ENCODE data around the gene FAM43B.

Gene FAM43B

DNA sequence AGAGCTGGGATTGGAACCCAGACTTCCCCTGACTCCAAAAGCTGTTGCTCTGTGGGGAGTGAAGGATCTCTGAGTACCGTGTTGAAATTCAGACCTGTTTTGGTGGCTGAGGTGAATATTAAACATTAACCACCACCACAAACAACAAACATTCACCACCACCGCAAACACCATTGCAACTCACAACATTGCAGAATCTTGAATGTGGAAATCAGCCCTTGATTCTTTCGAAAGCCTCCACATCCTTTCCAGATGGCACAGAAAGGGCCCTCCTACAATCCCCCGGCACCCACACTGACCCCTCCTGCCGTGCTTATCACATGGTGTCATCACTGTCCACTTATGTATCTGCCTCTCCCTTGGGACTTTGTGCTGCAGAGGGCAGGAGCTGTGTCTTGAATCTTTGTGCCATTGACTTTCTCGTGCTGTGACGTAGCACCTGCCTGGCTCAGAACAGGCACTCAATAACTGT lies 38.0 kb downstream of the FAM43B start:
- H3K36me3 ChIP-seq (ENCODE audit: insufficient read depth, low read length) = no peaks in the 10 kb centered on the region
- H3K27me3 ChIP-seq (ENCODE audit: insufficient read depth, low read length) = peaks cover 4% of the 10 kb centered on the region
- H3K4me1 ChIP-seq (ENCODE audit: insufficient read depth, low read length, severe bottlenecking) = no peaks in the 10 kb centered on the region
- H3K9me2 ChIP-seq (ENCODE audit: low read depth, low read length) = no peaks in the 10 kb centered on the region
- H2AFZ ChIP-seq (ENCODE audit: low read length) = no peak overlapping the region
- TF ChIP-seq EZH2 (IDR thresholded peaks at IDR 0.05; ENCODE audit: borderline replicate concordance, low read length) = no peak
- TF ChIP-seq, protein P1, sequence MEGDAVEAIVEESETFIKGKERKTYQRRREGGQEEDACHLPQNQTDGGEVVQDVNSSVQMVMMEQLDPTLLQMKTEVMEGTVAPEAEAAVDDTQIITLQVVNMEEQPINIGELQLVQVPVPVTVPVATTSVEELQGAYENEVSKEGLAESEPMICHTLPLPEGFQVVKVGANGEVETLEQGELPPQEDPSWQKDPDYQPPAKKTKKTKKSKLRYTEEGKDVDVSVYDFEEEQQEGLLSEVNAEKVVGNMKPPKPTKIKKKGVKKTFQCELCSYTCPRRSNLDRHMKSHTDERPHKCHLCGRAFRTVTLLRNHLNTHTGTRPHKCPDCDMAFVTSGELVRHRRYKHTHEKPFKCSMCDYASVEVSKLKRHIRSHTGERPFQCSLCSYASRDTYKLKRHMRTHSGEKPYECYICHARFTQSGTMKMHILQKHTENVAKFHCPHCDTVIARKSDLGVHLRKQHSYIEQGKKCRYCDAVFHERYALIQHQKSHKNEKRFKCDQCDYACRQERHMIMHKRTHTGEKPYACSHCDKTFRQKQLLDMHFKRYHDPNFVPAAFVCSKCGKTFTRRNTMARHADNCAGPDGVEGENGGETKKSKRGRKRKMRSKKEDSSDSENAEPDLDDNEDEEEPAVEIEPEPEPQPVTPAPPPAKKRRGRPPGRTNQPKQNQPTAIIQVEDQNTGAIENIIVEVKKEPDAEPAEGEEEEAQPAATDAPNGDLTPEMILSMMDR (IDR thresholded peaks at IDR 0.05; ENCODE audit: low read length) = no peak
- no peak overlapping the region for H3K4me2 ChIP-seq (ENCODE audit: low read length)
- H3K79me2 ChIP-seq (ENCODE audit: insufficient read depth, low read length) = no peaks in the 10 kb centered on the region
- no peaks in the 10 kb centered on the region for H3K9me3 ChIP-seq (ENCODE audit: low read length)
- no peaks in the 10 kb centered on the region for H4K20me1 ChIP-seq (ENCODE audit: insufficient read depth, low read length)
- H3F3A ChIP-seq (ENCODE audit: insufficient read depth, low read length) = no peaks in the 10 kb centered on the region
- no peak overlapping the region for H3K27ac ChIP-seq (ENCODE audit: low read depth, low read length, poor library complexity, severe bottlenecking)
- H3K9ac ChIP-seq (ENCODE audit: low read length) = no peak overlapping the region
- H3K4me3 ChIP-seq (ENCODE audit: low read depth, low read length, poor library complexity, severe bottlenecking) = no peak overlapping the region

DNA sequence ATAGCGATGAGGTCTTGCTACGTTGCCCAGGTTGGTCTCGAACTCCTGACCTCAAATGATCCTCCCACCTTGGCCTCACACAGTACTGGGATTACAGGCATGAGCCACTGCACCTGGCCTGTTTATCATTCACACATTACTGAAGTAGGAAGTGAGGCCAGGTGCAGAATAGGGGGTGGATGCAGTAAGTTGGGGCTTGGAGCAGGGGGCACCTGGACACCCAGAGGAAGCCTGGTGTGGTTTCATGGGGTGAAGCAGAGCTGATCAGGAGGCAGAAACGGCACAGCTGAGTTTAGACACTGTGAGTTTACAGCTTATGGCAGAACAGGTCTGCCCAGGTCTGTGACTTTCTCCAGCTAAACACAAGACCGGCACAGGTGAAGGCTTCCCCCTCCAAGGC lies 41.4 kb downstream of the FAM43B start:
- TF ChIP-seq, protein P1 (IDR thresholded peaks at IDR 0.05; ENCODE audit: low read length) = no peak
- no peak for TF ChIP-seq EZH2 (IDR thresholded peaks at IDR 0.05; ENCODE audit: borderline replicate concordance, low read length)
- H4K20me1 ChIP-seq (ENCODE audit: insufficient read depth, low read length) = no peaks in the 10 kb centered on the region
- no peaks in the 10 kb centered on the region for H3K9me3 ChIP-seq (ENCODE audit: low read length)
- H3K27me3 ChIP-seq (ENCODE audit: insufficient read depth, low read length) = no peaks in the 10 kb centered on the region; the same call in 1 of the 2 replicates
- no peak overlapping the region for H2AFZ ChIP-seq (ENCODE audit: low read length)
- no peaks in the 10 kb centered on the region for H3F3A ChIP-seq (ENCODE audit: insufficient read depth, low read length)
- H3K36me3 ChIP-seq (ENCODE audit: insufficient read depth, low read length) = no peaks in the 10 kb centered on the region
- no peaks in the 10 kb centered on the region for H3K4me1 ChIP-seq (ENCODE audit: insufficient read depth, low read length, severe bottlenecking)
- no peak overlapping the region for H3K4me2 ChIP-seq (ENCODE audit: low read length)
- no peak overlapping the region for H3K27ac ChIP-seq (ENCODE audit: low read depth, low read length, poor library complexity, severe bottlenecking)
- no peaks in the 10 kb centered on the region for H3K9me2 ChIP-seq (ENCODE audit: low read depth, low read length)
- no peaks in the 10 kb centered on the region for H3K79me2 ChIP-seq (ENCODE audit: insufficient read depth, low read length)
- H3K4me3 ChIP-seq (ENCODE audit: low read depth, low read length, poor library complexity, severe bottlenecking) = no peak overlapping the region
- no peak overlapping the region for H3K9ac ChIP-seq (ENCODE audit: low read length)

GRCh38 chr1:20594746-20595145 lies 42.4 kb downstream of the FAM43B start:
- TF ChIP-seq, protein P1 (IDR thresholded peaks at IDR 0.05; ENCODE audit: low read length) = no peak
- TF ChIP-seq EZH2 (IDR thresholded peaks at IDR 0.05; ENCODE audit: borderline replicate concordance, low read length) = no peak
- Histone ChIP-seq H3F3A (ENCODE audit: insufficient read depth, low read length) (no peaks in the 10 kb centered on the region), H3K36me3 (ENCODE audit: insufficient read depth, low read length) (no peaks in the 10 kb centered on the region), H3K9me2 (ENCODE audit: low read depth, low read length) (no peaks in the 10 kb centered on the region), H3K4me1 (ENCODE audit: insufficient read depth, low read length, severe bottlenecking) (no peaks in the 10 kb centered on the region), H3K9ac (ENCODE audit: low read length) (no peak overlapping the region), H4K20me1 (ENCODE audit: insufficient read depth, low read length) (no peaks in the 10 kb centered on the region), H3K27me3 (ENCODE audit: insufficient read depth, low read length) (no peaks in the 10 kb centered on the region; the same call in 1 of the 2 replicates), H3K9me3 (ENCODE audit: low read length) (no peaks in the 10 kb centered on the region), H3K4me2 (ENCODE audit: low read length) (no peak overlapping the region), H3K79me2 (ENCODE audit: insufficient read depth, low read length) (no peaks in the 10 kb centered on the region), H3K4me3 (ENCODE audit: low read depth, low read length, poor library complexity, severe bottlenecking) (no peak overlapping the region), H2AFZ (ENCODE audit: low read length) (no peak overlapping the region), H3K27ac (ENCODE audit: low read depth, low read length, poor library complexity, severe bottlenecking) (no peak overlapping the region)
